Measurements from ENCODE around the gene ACOT8.
"Not testable (repeated sequence)": the region's sequence is repeated elsewhere in the genome, so short reads cannot be mapped to it uniquely, and the experiment has no call there.

The ACOT8 gene

DNA sequence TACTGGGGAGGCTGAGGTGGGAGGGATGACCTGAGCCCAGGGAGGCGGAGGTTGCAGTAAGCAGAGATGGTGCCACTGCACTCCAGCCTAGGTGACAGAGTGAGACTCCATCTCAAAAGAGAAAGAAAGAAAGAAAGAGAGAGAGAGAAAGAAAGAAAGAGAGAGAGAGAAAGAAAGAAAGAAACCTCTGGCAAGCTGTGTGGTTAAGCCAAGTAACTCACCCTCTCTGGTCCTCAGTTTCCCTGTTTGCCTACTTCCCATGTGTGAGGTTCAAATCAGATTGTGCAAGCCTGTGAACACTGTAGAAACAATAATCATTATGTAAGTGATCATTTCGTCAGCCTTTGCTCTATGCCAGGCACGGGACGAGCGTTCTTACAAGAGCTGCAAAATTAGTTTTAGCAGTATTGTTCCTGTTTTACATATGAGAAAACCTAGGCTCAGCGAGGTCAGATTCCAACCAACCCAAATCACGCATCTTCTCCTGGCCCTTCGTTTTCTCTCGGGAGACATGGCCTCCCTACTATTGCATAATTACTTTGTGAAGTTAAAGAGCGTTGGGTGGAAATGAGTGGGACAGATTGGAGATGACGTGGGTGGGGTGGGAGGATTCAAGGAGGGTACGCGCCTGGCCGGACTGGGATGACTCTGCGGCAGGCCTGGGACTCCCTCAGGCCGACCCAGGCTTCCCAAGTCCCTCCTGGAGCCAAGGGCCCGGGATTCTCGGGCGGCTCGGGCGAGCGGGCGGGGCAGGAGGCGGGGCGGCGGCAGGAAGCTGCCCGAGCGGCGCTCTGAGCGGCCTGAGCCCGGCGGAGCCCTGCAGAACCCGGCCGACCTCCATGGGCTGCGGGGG is 23.9 kb downstream of the ACOT8 start, which contains the start of gene SNX21:
Gene SNX21 (plus strand): TSS at position 770 of the 853 bp plus-strand sequence. CDS start 121 bp downstream, outside the sequence.
- Histone ChIP-seq H3K27me3 (ENCODE audit: low read depth, low read length) (peaks cover 14% of the 10 kb centered on the region), H2AFZ (ENCODE audit: low read depth, low read length) (peak within 1 kb of the TSS; percentile 84), H3K4me2 (ENCODE audit: low read length) (peak within 1 kb of the TSS; percentile 83), H3K27ac (ENCODE audit: low read length) (no peak within 1 kb of the TSS), H4K20me1 (ENCODE audit: insufficient read depth, low read length) (no peaks in the 10 kb centered on the region), H3K9ac (ENCODE audit: low read length) (peak within 1 kb of the TSS; percentile 55), H3K36me3 (replicated peaks; ENCODE audit: low read depth, low read length) (no peaks in the 10 kb centered on the region), H3K9me3 (ENCODE audit: insufficient read depth, low read length) (no peaks in the 10 kb centered on the region), H3K4me1 (ENCODE audit: low read length) (peaks cover 4% of the 10 kb centered on the region; the same call in 1 of the 2 replicates), H3K79me2 (ENCODE audit: low read length) (no peaks in the 10 kb centered on the region), H3K4me3 (ENCODE audit: low read length) (peak within 1 kb of the TSS; percentile 75)
- TF ChIP-seq, protein P1, sequence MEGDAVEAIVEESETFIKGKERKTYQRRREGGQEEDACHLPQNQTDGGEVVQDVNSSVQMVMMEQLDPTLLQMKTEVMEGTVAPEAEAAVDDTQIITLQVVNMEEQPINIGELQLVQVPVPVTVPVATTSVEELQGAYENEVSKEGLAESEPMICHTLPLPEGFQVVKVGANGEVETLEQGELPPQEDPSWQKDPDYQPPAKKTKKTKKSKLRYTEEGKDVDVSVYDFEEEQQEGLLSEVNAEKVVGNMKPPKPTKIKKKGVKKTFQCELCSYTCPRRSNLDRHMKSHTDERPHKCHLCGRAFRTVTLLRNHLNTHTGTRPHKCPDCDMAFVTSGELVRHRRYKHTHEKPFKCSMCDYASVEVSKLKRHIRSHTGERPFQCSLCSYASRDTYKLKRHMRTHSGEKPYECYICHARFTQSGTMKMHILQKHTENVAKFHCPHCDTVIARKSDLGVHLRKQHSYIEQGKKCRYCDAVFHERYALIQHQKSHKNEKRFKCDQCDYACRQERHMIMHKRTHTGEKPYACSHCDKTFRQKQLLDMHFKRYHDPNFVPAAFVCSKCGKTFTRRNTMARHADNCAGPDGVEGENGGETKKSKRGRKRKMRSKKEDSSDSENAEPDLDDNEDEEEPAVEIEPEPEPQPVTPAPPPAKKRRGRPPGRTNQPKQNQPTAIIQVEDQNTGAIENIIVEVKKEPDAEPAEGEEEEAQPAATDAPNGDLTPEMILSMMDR (IDR thresholded peaks at IDR 0.05; ENCODE audit: low read depth, low read length): no peak
- no peak for TF ChIP-seq EZH2phosphoT487 (IDR thresholded peaks at IDR 0.05; ENCODE audit: low read depth)

DNA sequence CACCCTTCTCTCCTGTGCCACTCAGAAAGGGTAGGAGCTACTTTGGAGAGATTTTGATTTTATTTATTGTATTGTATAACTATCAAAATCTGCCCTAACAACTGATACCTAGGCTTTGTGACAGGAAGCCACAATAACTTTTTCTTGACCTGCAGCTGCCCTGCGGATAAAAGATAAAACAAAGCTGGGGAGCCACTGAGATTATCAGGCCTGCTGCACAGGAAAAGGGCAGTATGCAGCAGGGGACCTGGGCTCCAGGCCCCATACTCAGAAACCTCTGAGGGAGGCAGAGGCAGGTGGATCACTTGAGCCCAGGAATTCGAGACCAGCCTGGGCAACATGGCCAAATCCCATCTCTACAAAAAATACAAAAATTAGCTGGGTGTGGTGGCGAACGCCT is 24.6 kb downstream of the ACOT8 start:
- no peak overlapping the region for H3K4me2 ChIP-seq (ENCODE audit: low read length)
- H3K79me2 ChIP-seq (ENCODE audit: low read length): no peaks in the 10 kb centered on the region
- no peaks in the 10 kb centered on the region for H3K36me3 ChIP-seq (replicated peaks; ENCODE audit: low read depth, low read length)
- H3K27me3 ChIP-seq (ENCODE audit: low read depth, low read length): peaks cover 14% of the 10 kb centered on the region
- TF ChIP-seq, protein P1 (IDR thresholded peaks at IDR 0.05; ENCODE audit: low read depth, low read length): no peak
- no peak for TF ChIP-seq EZH2phosphoT487 (IDR thresholded peaks at IDR 0.05; ENCODE audit: low read depth)
- no peak overlapping the region for H3K4me3 ChIP-seq (ENCODE audit: low read length)
- H2AFZ ChIP-seq (ENCODE audit: low read depth, low read length): no peak overlapping the region
- no peak overlapping the region for H3K27ac ChIP-seq (ENCODE audit: low read length)
- H3K9ac ChIP-seq (ENCODE audit: low read length): no peak overlapping the region
- H3K9me3 ChIP-seq (ENCODE audit: insufficient read depth, low read length): no peaks in the 10 kb centered on the region
- H4K20me1 ChIP-seq (ENCODE audit: insufficient read depth, low read length): no peaks in the 10 kb centered on the region
- peaks cover 4% of the 10 kb centered on the region; the same call in 1 of the 2 replicates for H3K4me1 ChIP-seq (ENCODE audit: low read length)

DNA sequence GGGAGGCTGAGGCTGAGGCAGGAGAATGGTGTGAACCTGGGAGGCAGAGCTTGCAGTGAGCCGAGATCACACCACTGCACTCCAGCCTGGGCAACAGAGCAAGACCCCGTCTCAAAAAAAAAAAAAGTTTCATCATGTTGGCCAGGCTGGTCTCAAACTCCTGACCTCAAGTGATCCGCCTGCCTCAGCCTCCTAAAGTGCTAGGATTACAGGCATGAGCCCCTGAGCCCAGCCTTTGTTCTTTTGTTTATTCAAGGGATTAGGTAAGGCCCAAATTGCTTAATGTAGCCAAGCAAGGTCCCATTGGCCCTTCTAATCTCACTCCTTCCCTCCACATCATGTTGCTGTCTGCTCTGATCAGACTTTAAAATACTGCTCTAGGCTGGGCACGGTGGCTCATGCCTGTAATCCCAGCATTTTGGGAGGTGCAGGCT is 27.5 kb downstream of the ACOT8 start:
- H3K9ac ChIP-seq (ENCODE audit: low read length); H2AFZ ChIP-seq (ENCODE audit: low read depth, low read length); H3K9me3 ChIP-seq (ENCODE audit: insufficient read depth, low read length); H3K4me2 ChIP-seq (ENCODE audit: low read length); H3K4me1 ChIP-seq (ENCODE audit: low read length); H3K4me3 ChIP-seq (ENCODE audit: low read length); H3K36me3 ChIP-seq (replicated peaks; ENCODE audit: low read depth, low read length); H3K27ac ChIP-seq (ENCODE audit: low read length); H3K79me2 ChIP-seq (ENCODE audit: low read length); H4K20me1 ChIP-seq (ENCODE audit: insufficient read depth, low read length): not testable (repeated sequence)
- peaks cover 14% of the 10 kb centered on the region for H3K27me3 ChIP-seq (ENCODE audit: low read depth, low read length)

DNA sequence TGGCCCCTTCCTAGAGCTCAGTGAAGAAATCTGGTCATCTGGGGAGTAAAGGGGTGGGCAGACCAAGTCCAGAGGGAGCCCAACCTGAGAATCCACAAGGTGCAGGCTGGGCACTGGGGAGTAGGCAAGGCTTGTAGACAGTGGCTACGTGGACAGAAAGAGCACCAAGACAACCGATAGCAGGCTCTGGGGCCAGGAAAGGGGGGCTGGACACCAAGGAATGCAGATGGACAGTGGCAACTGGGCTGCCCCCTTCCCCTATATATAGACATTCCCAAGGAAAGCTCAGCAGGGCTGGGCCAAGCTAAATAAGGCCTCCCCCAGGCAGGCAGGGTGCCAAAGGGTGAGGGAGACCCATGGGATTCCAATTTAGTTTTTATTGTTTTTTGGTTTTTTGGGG is 28.6 kb downstream of the ACOT8 start:
- Histone ChIP-seq H3K79me2 (ENCODE audit: low read length) (no peaks in the 10 kb centered on the region), H3K4me1 (ENCODE audit: low read length) (peaks cover 4% of the 10 kb centered on the region; the same call in 1 of the 2 replicates), H3K4me2 (ENCODE audit: low read length) (no peak overlapping the region), H3K4me3 (ENCODE audit: low read length) (no peak overlapping the region), H3K9me3 (ENCODE audit: insufficient read depth, low read length) (no peaks in the 10 kb centered on the region), H4K20me1 (ENCODE audit: insufficient read depth, low read length) (no peaks in the 10 kb centered on the region), H3K27ac (ENCODE audit: low read length) (no peak overlapping the region), H2AFZ (ENCODE audit: low read depth, low read length) (no peak overlapping the region), H3K9ac (ENCODE audit: low read length) (no peak overlapping the region), H3K36me3 (replicated peaks; ENCODE audit: low read depth, low read length) (no peaks in the 10 kb centered on the region), H3K27me3 (ENCODE audit: low read depth, low read length) (peaks cover 14% of the 10 kb centered on the region)
- TF ChIP-seq EZH2phosphoT487 (IDR thresholded peaks at IDR 0.05; ENCODE audit: low read depth): no peak
- TF ChIP-seq, protein P1 (IDR thresholded peaks at IDR 0.05; ENCODE audit: low read depth, low read length): no peak
